Measurements from ENCODE around the gene PCDH8.

Gene PCDH8

DNA sequence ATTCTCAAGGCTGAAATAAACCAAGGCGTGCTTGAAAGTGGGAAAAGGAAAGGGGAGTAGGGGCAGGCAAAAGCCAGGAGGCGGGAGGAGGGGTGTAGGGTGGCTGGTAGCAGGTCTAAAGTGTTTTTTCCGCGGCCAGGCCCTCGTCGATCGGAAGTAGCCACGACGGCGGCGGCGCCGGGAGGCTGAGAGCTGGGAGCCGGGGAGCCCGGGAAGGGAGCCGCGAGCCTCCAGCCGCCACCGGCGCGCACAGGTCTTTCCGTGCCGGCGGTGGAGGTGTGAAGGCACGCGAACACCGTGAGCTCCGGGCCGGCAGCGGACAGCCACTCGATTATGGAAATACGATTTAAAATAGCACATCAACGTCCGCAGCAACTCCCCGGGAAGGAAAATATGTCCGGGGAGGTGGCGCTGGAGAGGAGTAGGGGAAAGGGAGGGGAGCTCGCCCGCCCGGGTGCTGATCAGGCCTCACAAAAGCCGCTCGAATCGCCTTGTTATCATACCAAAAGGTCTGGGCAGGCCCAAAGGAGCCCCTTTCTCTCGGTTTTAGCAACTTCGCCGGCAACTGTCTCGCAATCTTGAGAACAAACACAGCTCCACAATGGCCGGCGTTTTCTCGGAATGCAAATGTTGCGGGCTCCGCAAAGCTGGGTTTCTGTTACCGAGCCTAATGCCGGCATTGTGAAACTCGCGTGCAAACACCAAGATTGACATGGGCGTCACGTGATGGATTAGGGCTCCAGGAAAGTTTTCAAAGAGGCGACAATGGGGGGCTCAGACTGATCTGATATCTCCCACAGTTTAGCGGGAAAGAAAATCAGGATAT, 2.9 kb upstream of the PCDH8 start:
- peak; percentile 18 for DNase-seq (ENCODE audit: low spot score)

DNA sequence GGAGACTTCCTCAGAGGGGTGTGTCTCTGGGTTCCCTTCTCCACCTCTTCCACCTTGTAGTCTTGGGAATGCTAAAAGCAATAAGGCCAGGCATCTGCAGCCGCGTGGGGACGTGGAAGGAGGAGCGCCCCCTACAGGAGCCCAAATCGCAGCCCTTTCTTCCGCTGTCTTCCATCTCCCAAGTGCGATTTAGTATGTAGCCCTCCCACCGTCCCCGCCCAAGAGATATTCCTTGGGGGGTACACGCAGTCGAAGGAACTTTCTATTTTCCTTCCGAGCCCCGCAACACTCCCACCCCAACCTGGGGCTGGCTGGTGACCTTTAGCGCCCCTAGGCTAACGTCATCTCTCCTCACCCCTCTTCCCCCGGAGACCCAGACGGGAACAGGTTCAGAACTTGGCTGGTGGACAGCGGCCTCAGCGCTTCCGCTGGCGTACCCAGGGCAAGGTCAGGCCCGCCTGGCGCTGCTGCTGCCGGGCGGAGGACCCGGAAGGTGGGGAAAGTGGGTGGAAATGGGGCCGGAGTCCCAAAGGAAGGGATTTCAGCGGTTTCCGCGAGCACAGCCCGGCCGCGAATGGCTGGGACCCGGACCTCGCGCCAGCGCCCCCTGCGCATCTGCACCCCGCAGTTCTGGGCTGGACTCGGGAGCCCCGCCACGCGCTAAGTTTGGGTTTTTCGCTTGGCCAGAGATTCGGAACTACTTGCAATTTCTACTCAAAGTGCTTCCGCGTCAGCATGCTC, 2.1 kb upstream of the PCDH8 start:
- peak; percentile 53 for DNase-seq (ENCODE audit: low spot score)

GRCh38 chr13:52850072-52850395, 1.6 kb upstream of the PCDH8 start:
- no peak for DNase-seq (ENCODE audit: low spot score)

DNA sequence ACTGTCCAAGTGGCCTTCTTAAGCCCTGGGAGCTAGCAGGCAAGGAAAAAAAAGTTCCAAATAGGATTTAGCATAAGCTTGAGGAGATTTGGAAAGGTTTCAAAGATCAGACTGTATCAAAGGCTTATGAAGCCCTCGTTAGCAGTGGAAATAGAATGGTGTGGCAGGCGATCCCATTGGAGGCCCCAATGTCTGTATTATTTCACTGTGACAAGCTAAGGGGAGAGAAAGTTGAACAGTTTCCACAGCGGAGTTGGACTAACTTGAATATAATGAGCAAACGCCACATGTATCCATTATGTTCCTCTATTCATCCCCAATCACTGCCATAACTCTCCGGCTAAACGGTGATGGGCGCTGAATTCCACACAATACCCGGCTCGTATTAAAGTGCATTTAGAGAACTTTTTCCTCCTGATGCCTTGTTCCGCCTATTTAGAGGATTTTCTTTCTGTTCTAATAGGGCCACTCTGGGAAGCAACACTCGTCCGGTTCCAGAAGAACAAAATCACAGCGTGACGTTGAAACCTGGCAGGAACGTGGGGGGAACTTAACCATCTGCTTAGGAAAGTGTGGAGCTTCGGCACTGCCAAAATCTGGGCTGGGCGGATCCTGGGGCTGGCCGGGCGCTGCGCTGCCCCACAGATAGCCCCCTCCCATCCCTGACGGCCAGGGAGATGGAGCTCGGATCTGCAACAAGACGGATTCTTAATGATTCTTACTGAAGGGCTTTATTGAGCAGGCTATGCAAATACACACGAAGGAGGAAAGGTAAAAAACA, 1.0 kb upstream of the PCDH8 start:
- no peak for DNase-seq (ENCODE audit: low spot score)

- no peak for DNase-seq (ENCODE audit: low spot score)
These were observed 583 bp downstream of the PCDH8 start for GRCh38 chr13:52847682-52848432.

DNA sequence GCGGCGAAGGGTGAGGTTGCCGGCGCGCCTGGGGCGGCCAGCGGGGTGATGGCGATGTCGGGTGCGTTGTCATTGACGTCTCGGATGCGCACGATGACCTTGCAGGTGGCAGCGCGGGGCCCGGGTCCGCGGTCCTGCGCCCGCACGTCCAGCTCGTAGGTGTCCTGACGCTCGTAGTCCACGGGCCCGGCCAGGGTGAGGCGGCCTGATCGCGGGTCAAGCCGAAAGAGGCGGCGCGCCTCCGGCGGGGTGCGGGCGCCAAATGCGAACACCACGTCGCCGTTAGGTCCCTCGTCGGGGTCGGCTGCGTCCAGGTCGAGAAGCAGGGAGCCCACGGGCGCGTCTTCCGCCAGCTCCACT, 1.1 kb downstream of the PCDH8 start:
- DNase-seq (ENCODE audit: low spot score) = no peak

GRCh38 chr13:52846567-52847321, 1.7 kb downstream of the PCDH8 start:
- DNase-seq (ENCODE audit: low spot score) = peak; percentile 36

DNA sequence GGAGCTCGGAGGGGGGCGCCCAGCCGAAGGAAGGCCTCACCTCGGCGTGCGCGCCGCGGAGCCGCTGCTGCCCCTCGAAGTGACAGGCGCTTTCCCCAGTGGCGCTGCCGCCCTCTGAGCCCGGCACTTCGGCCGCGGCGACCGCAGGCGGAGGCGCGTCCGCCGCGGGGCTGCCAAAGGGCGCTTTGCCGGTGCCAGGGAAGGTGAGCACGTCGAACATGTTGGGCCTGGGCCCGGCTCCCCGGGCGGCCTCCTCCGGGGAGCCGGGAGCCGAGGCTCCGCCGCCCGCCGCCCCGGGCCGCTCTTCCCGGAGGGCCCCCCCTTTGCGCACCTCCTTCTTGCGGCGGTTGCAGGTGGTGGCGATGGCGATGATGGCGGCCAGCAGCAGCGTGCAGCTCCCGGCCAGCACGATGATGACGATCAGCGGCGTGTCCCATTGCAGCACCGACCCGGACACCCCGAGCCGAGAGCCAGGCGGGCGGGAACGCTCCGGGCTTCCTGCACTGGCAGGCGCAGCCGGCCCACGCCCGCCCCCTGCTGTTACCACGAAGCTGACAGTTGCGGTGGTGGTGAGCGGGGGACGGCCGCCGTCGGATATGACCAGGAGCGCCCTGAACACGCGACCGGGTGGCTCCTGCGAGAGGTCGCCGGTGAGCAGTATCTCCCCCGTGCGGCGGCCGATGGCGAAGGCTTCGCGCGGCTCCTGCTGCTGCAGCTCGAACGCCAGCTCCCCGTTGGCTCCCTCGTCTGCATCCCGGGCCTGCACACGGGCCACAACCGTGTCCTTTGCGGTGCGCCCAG, 2.5 kb downstream of the PCDH8 start:
- DNase-seq (ENCODE audit: low spot score) = no peak

GRCh38 chr13:52845334-52845761, 3.1 kb downstream of the PCDH8 start:
- no peak for DNase-seq (ENCODE audit: low spot score)

GRCh38 chr13:52844836-52845235, 3.6 kb downstream of the PCDH8 start:
- DNase-seq (ENCODE audit: low spot score) = no peak

- DNase-seq (ENCODE audit: low spot score) = no peak
These were observed 6.0 kb downstream of the PCDH8 start for GRCh38 chr13:52842441-52842840.

- DNase-seq (ENCODE audit: low spot score) = no peak
These were observed 8.4 kb downstream of the PCDH8 start for GRCh38 chr13:52840066-52840465.

GRCh38 chr13:52838433-52839107, 9.9 kb downstream of the PCDH8 start:
- no peak for DNase-seq (ENCODE audit: low spot score)

DNA sequence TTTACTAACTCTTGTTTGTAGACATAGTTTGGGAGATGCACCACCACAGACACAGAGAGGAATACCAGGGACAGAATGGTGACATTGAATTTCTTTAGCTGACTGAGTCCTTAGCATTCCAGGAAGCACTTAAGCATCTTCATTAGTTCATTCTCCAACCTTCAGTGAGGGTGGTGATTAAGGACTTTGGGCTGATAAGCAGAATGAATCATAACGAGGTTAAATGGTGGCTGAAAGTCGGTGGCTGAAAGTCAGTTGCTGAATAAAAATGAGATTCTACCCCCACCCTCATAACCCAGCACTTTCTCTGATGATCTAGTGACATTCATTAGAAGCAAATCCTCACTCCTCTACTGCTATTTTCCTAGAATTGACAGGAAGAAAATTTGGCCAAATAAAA, 10.6 kb downstream of the PCDH8 start:
- DNase-seq (ENCODE audit: low spot score) = no peak

DNA sequence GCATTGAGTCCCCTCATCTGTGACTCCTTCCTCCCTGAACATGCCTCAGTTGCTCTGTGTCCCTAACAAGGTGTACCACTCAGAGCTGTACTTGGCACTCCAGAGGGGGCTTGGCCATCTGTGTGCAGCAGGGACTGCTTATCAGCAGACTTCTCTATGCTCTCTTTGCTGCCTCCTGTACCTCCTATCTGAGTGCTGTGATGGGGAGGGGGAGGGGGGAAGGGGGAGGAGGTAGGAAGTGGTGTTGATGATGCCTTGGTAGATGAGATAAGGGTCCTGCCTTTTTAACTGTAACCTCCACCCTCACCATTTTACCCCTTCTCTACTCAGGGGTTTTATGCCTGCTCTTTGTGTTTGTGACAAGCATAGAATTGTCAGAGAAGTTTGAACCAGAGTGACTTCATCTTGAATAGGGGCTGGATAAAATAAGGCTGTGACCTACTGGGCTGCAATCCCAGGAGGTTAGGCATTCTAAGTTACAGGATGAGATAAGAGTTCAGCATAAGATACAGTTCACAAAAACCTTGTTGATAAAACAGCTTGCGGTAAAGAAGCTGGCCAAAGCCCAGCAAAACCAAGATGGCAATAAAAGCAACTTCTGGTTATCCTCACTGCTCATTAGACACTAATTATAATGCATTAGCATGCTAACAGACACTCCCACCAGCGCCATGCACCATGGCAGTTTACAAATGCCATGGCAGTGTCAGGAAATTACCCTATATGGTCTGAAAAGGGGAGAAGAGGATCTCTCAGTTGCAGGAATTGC, 13.2 kb downstream of the PCDH8 start:
- no peak for DNase-seq (ENCODE audit: low spot score)

- peak; percentile 78 for DNase-seq (ENCODE audit: low spot score)
These were observed 15.1 kb downstream of the PCDH8 start for GRCh38 chr13:52833296-52833875.

- DNase-seq (ENCODE audit: low spot score) = no peak
These were observed 16.1 kb downstream of the PCDH8 start for GRCh38 chr13:52832313-52832712.

- DNase-seq (ENCODE audit: low spot score) = no peak
These were observed 17.5 kb downstream of the PCDH8 start for GRCh38 chr13:52830946-52831345.

GRCh38 chr13:52827839-52828238, 20.6 kb downstream of the PCDH8 start:
- no peak for DNase-seq (ENCODE audit: low spot score)

Measured in pons (tissue), 1 donor.